CD4-positive, alpha-beta T cell (primary cell): ENCODE measurements around the gene RECQL5. TPM values are rescaled to one million over a fixed set of nuclear protein-coding genes. Genes with fewer than 3 reads are reported as not detected.

Source experiments
- ATAC-seq: fragments of 200-7000 bp; cut with Tn5 transposase; one replicate; pipeline ENCODE4 v1.10.0; 2022; ENCODE audit warnings: mild to moderate bottlenecking; ENCODE audit not compliant: poor library complexity
- CTCF ChIA-PET: fragments of 350-600 bp; sonication (Branson Sonifier 250); formaldehyde crosslinking; loops from one replicate; lab custom pipeline; 2021; ENCODE audit warnings: antibody characterized with exemption, inconsistent platforms; lab: Charles Lee
- POLR2A ChIA-PET: fragments of 350-600 bp; sonication (Branson Sonifier 250); formaldehyde crosslinking; loops from one replicate; lab custom pipeline; 2021; ENCODE audit warnings: antibody characterized with exemption, inconsistent platforms; lab: Charles Lee
- DNase-seq, 14 experiments: peaks; one replicate each; pipeline ENCODE4 v3.0.0-alpha.2; 2013 to 2020; ENCODE audit warnings: mixed read lengths in 2 of 14
- H3K27ac ChIP-seq, 2 donors: one replicate each; pipeline versions ENCODE4 v1.5.1 to v1.7.0; 2013; ENCODE audit warnings: low read length in 2 of 2, low read depth in 1 of 2, mild to moderate bottlenecking in 1 of 2
- H3K27me3 ChIP-seq, 2 experiments: 1 replicate in 1 of 2; 2 replicates in 1 of 2; pipeline versions ENCODE4 v1.6.1 to v1.7.0; 2013; ENCODE audit warnings: low read length in 2 of 2, control low read depth in 1 of 2, mild to moderate bottlenecking in 1 of 2, moderate library complexity in 1 of 2; ENCODE audit not compliant: insufficient read depth in 2 of 2, control insufficient read depth in 1 of 2
- H3K36me3 ChIP-seq: one replicate; pipeline ENCODE4 v1.6.1; 2013; ENCODE audit warnings: low read length, control low read depth; ENCODE audit not compliant: insufficient read depth
- H3K4me1 ChIP-seq: one replicate; pipeline ENCODE4 v1.6.1; 2013; ENCODE audit warnings: low read length, control low read depth; ENCODE audit not compliant: insufficient read depth
- H3K4me3 ChIP-seq: one replicate; pipeline ENCODE4 v1.5.1; 2013; ENCODE audit warnings: mild to moderate bottlenecking, low read length, moderate library complexity
- H3K9me3 ChIP-seq, 2 experiments: 1 replicate in 1 of 2; 2 replicates in 1 of 2; pipeline versions ENCODE4 v1.6.1 to v1.7.0; 2013; ENCODE audit warnings: low read length in 2 of 2, mild to moderate bottlenecking in 2 of 2, control low read depth in 1 of 2, moderate library complexity in 1 of 2; ENCODE audit not compliant: control insufficient read depth in 1 of 2, insufficient read depth in 1 of 2
- H3K27ac Mint-ChIP-seq: one replicate; pipeline ENCODE4 v1.8.0; 2020; ENCODE audit warnings: mixed read lengths
- H3K27me3 Mint-ChIP-seq: one replicate; pipeline ENCODE4 v1.8.0; 2021; ENCODE audit warnings: mixed read lengths
- H3K36me3 Mint-ChIP-seq: one replicate; pipeline ENCODE4 v1.8.0; 2021; ENCODE audit warnings: low read depth, mixed read lengths
- H3K4me1 Mint-ChIP-seq: one replicate; pipeline ENCODE4 v1.8.0; 2021; ENCODE audit warnings: low read depth, mixed read lengths
- H3K4me3 Mint-ChIP-seq: one replicate; pipeline ENCODE4 v1.8.0; 2020; ENCODE audit warnings: mild to moderate bottlenecking, mixed read lengths
- H3K9me3 Mint-ChIP-seq: one replicate; pipeline ENCODE4 v1.8.0; 2020; ENCODE audit warnings: mixed read lengths
- intact Hi-C, 2 experiments: fragments of 100-400 bp; cut with DNase I in 1 of 2; cut with micrococcal nuclease in 1 of 2; formaldehyde crosslinking; loops; one replicate each; pipeline versions ENCODE4 v1.15.1 to v1.9.0; 2023 to 2025; cut with DNase I, micrococcal nuclease
- total RNA-seq, 174 experiments: library from RNA in 2 of 174; stranded (reverse) in 2 of 174; gene quantifications; one replicate each; pipeline ENCODE4 v1.2.3 and lab custom pipeline; 2021 to 2026
- TF ChIP-seq, protein P1 (sequence below): fragments of 200-600 bp; IDR thresholded peaks from one replicate; pipeline ENCODE4 v1.8.0; 2022; ENCODE audit warnings: antibody characterized with exemption, mild to moderate bottlenecking

RECQL5 gene
- total RNA-seq, 2 experiments from 2014 or later: 16.4 to 17.7 TPM

DNA sequence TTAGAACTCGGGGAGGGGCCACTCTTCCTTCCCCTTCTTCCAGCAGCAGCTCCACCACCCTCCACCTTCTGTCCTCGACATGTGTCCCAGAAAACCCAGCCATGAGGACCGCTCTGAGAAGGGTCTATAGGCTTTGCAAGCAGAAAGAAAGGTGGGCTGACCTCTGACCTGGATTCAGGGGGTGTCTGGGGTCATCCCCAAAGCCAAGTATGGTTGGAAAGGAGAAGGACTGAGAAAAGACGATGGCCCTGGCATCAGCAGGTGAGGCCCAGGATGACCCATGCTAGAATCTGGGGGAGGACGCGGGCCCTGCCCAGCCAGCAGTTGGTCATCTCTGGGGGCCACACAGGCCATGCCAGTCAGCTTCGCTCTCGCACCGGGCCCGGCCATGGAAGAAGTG, 39.9 kb downstream of the RECQL5 start:
- Mint-ChIP-seq H3K27ac (no peak overlapping the region), H3K9me3 (no peaks in the 10 kb centered on the region), H3K27me3 (no peaks in the 10 kb centered on the region), H3K36me3 (peaks cover 2% of the 10 kb centered on the region), H3K4me3 (no peak overlapping the region), H3K4me1 (no peaks in the 10 kb centered on the region)
- no peak for ATAC-seq
- Histone ChIP-seq H3K4me1 (no peaks in the 10 kb centered on the region), H3K9me3 (no peaks in the 10 kb centered on the region), H3K4me3 (no peak overlapping the region), H3K27me3 (no peaks in the 10 kb centered on the region), H3K27ac (no peak overlapping the region), H3K36me3 (peaks cover 3% of the 10 kb centered on the region)
- no peak for DNase-seq
- POLR2A ChIA-PET: interaction anchor here (0.8 kb wide), 1 partner anchor 127 kb away, joined by 3 read pairs; no protein-coding TSS in a partner anchor
- intact Hi-C loops: no loop called here
- TF ChIP-seq, protein P1, sequence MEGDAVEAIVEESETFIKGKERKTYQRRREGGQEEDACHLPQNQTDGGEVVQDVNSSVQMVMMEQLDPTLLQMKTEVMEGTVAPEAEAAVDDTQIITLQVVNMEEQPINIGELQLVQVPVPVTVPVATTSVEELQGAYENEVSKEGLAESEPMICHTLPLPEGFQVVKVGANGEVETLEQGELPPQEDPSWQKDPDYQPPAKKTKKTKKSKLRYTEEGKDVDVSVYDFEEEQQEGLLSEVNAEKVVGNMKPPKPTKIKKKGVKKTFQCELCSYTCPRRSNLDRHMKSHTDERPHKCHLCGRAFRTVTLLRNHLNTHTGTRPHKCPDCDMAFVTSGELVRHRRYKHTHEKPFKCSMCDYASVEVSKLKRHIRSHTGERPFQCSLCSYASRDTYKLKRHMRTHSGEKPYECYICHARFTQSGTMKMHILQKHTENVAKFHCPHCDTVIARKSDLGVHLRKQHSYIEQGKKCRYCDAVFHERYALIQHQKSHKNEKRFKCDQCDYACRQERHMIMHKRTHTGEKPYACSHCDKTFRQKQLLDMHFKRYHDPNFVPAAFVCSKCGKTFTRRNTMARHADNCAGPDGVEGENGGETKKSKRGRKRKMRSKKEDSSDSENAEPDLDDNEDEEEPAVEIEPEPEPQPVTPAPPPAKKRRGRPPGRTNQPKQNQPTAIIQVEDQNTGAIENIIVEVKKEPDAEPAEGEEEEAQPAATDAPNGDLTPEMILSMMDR: no peak
- CTCF ChIA-PET: no interaction called here

GRCh38 chr17:75626496-75627038, 40.4 kb downstream of the RECQL5 start:
- Histone ChIP-seq H3K27ac (no peak overlapping the region), H3K36me3 (peaks cover 3% of the 10 kb centered on the region), H3K4me1 (no peaks in the 10 kb centered on the region), H3K27me3 (no peaks in the 10 kb centered on the region), H3K9me3 (no peaks in the 10 kb centered on the region), H3K4me3 (no peak overlapping the region)
- CTCF ChIA-PET: no interaction called here
- TF ChIP-seq, protein P1: no peak
- no peak overlapping the region for H3K27ac Mint-ChIP-seq
- H3K27me3 Mint-ChIP-seq: no peaks in the 10 kb centered on the region
- no peaks in the 10 kb centered on the region for H3K4me1 Mint-ChIP-seq
- H3K4me3 Mint-ChIP-seq: no peak overlapping the region
- DNase-seq (no peak), ATAC-seq (no peak)
- POLR2A ChIA-PET: interaction anchor here (0.8 kb wide), 1 partner anchor 127 kb away, joined by 3 read pairs; no protein-coding TSS in a partner anchor
- H3K9me3 Mint-ChIP-seq: no peaks in the 10 kb centered on the region
- H3K36me3 Mint-ChIP-seq: peaks cover 4% of the 10 kb centered on the region
- intact Hi-C loops: no loop called here

GRCh38 chr17:75625813-75626486, 41.0 kb downstream of the RECQL5 start:
- Mint-ChIP-seq H3K4me1 (no peaks in the 10 kb centered on the region), H3K27me3 (no peaks in the 10 kb centered on the region), H3K4me3 (no peak overlapping the region), H3K36me3 (peaks cover 4% of the 10 kb centered on the region), H3K27ac (no peak overlapping the region), H3K9me3 (no peaks in the 10 kb centered on the region)
- TF ChIP-seq, protein P1: peak; percentile 26
- CTCF ChIA-PET: no interaction called here
- ATAC-seq (peak; percentile 59), DNase-seq (peak in 3 of 14 experiments; percentile 15 to 45 (median 26))
- H3K9me3 ChIP-seq: no peaks in the 10 kb centered on the region
- H3K4me1 ChIP-seq: no peaks in the 10 kb centered on the region
- H3K27me3 ChIP-seq: no peaks in the 10 kb centered on the region
- H3K4me3 ChIP-seq: no peak overlapping the region
- intact Hi-C loops: no loop called here
- peaks cover 3% of the 10 kb centered on the region for H3K36me3 ChIP-seq
- POLR2A ChIA-PET: no interaction called here
- H3K27ac ChIP-seq: no peak overlapping the region
